ENCODE data around the gene NDUFAF3. TPM values are rescaled to one million over a fixed set of nuclear protein-coding genes. Genes with fewer than 3 reads are reported as not detected.

NDUFAF3 gene
- total RNA-seq, 1 experiment from 2014 or later: 40.7 TPM

GRCh38 chr3:49012441-49013017, 9.4 kb upstream of the NDUFAF3 start:
- Histone ChIP-seq H3K14ac (ENCODE audit: insufficient read depth, low read length) (no peak overlapping the region), H3K9ac (ENCODE audit: extremely low read depth, insufficient read length, low read length) (no peak overlapping the region), H3K27me3 (ENCODE audit: insufficient read depth, low read length) (no peaks in the 10 kb centered on the region), H2BK12ac (ENCODE audit: insufficient read length, low read depth, low read length) (no peak overlapping the region), H2BK15ac (ENCODE audit: low read depth, low read length) (no peak overlapping the region), H4K91ac (ENCODE audit: insufficient read length, low read depth, low read length) (no peak overlapping the region), H2BK5ac (ENCODE audit: insufficient read length, low read length) (no peak overlapping the region), H3K4ac (ENCODE audit: low read depth, low read length) (no peak overlapping the region), H4K8ac (replicated peaks; ENCODE audit: insufficient read length, low read depth, low read length) (no peak overlapping the region), H3K4me2 (ENCODE audit: insufficient read depth, insufficient read length, low read length) (no peak overlapping the region), H3K9me3 (ENCODE audit: control insufficient read depth, low read depth, low read length) (no peaks in the 10 kb centered on the region), H2BK120ac (ENCODE audit: low read depth, low read length, poor library complexity, severe bottlenecking) (no peak overlapping the region), H2BK20ac (ENCODE audit: low read depth, low read length, poor library complexity, severe bottlenecking) (no peak overlapping the region), H3K27ac (ENCODE audit: insufficient read length, low read depth, low read length) (no peak overlapping the region), H3K23ac (ENCODE audit: insufficient read length, low read depth, low read length) (no peak overlapping the region), H3K4me1 (ENCODE audit: insufficient read depth, low read length) (no peaks in the 10 kb centered on the region; the same call in 1 of the 2 replicates), H4K5ac (ENCODE audit: insufficient read length, low read depth, low read length) (no peak overlapping the region), H3K79me2 (ENCODE audit: insufficient read depth, low read length) (peaks cover 10% of the 10 kb centered on the region; the same call in 1 of the 2 replicates), H3T11ph (ENCODE audit: low read length) (no peak overlapping the region), H3K79me1 (ENCODE audit: insufficient read depth, low read depth, low read length, poor library complexity, severe bottlenecking) (no peaks in the 10 kb centered on the region), H3K56ac (ENCODE audit: insufficient read length, low read depth, low read length) (no peak overlapping the region), H3K23me2 (ENCODE audit: insufficient read length, low read depth, low read length, poor library complexity, severe bottlenecking) (peaks cover 7% of the 10 kb centered on the region), H2AFZ (ENCODE audit: low read length) (no peak overlapping the region), H2AK5ac (ENCODE audit: insufficient read length, low read length) (no peak overlapping the region), H4K20me1 (ENCODE audit: control insufficient read depth, insufficient read depth, insufficient read length) (no peaks in the 10 kb centered on the region), H3K18ac (ENCODE audit: insufficient read length, low read depth, low read length) (no peak overlapping the region)
- WGBS (ENCODE audit: extremely low coverage, insufficient read length, low lambda C conversion rate): no CpG with 5 or more reads among the region's 17 CpGs
- DNase-seq: no peak
- H3K36me3 Mint-ChIP-seq (ENCODE audit: insufficient read depth in 1 of 3, low read depth in 3 of 3): peaks cover 25 to 74% (median 65%) of the 10 kb centered on the region in 3 experiments
- peak overlapping the region in 2 of 3 experiments; percentile 39 to 80; a peak in 2 of 7 replicates for H3K27ac Mint-ChIP-seq
- TF ChIP-seq CTCF (conservative IDR thresholded peaks at IDR 0.05): no peak
- no peak overlapping the region; a peak in 1 of 5 replicates for H3K4me3 Mint-ChIP-seq
- H3K9me3 Mint-ChIP-seq: no peaks in the 10 kb centered on the region; a peak in 1 of 5 replicates
- peaks cover 17% of the 10 kb centered on the region in 2 experiments for H3K4me1 Mint-ChIP-seq
- H3K27me3 Mint-ChIP-seq (ENCODE audit: low read depth): no peaks in the 10 kb centered on the region

Data from H9 (cell line).